Measurements from ENCODE around the gene GPR83.

GPR83 gene

DNA sequence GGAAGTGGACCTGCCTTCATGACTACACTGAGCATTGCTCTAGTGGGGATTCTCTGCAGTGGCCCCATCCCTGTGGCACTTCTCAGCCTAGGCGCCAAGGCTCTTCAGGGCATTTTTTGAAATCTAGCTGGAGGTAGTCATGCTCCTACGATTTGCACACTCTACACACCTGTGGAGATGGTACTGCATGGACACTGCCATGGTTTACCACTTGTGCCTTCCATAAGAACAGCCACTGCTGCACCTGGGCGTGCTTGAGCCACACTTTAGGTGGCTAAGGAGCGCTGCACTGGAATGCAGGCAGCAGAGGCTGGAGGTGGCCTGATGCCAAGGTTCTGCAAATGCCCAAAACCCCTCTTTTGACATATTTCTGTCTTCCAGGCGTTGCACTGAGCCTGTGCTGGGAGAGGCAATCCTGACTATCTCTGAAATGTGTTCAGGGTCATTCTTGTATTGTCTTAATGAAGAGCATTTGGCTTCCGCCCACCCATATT lies 72.6 kb downstream of the GPR83 start:
- Histone ChIP-seq H4K91ac (ENCODE audit: low read length) (no peak overlapping the region), H3K4me1 (ENCODE audit: control insufficient read depth, insufficient read depth, low read depth, low read length) (no peaks in the 10 kb centered on the region), H3K9ac (ENCODE audit: low read length) (no peak overlapping the region), H2AK5ac (ENCODE audit: low read length, severe bottlenecking) (no peak overlapping the region), H2AFZ (ENCODE audit: low read depth, low read length) (no peak overlapping the region), H2BK15ac (ENCODE audit: low read depth, poor library complexity, severe bottlenecking) (no peak overlapping the region), H2BK5ac (ENCODE audit: low read depth, low read length, poor library complexity, severe bottlenecking) (no peak overlapping the region), H4K8ac (ENCODE audit: low read length) (no peak overlapping the region), H2BK120ac (ENCODE audit: low read depth, low read length) (no peak overlapping the region), H3K36me3 (ENCODE audit: control insufficient read depth in 1 of 2, insufficient read depth in 2 of 2, low read depth in 1 of 2, low read length in 2 of 2) (no peaks in the 10 kb centered on the region), H3K27ac (ENCODE audit: low read length, poor library complexity, severe bottlenecking) (no peak overlapping the region), H3K23ac (ENCODE audit: low read length in 2 of 2) (no peak overlapping the region), H3K79me1 (replicated peaks; ENCODE audit: low read length, poor library complexity, severe bottlenecking) (no peaks in the 10 kb centered on the region), H3K4me2 (ENCODE audit: low read length, poor library complexity, severe bottlenecking) (no peak overlapping the region), H3K14ac (ENCODE audit: low read length in 2 of 2) (no peak overlapping the region), H3K4ac (ENCODE audit: low read depth in 1 of 2, low read length in 2 of 2) (no peak overlapping the region), H3K18ac (ENCODE audit: low read depth in 1 of 2, low read length in 2 of 2) (no peak overlapping the region), H3K9me3 (ENCODE audit: control insufficient read depth, low read length) (peaks cover 5% of the 10 kb centered on the region), H3K4me3 (ENCODE audit: insufficient read depth in 1 of 2, low read depth in 1 of 2, low read length in 2 of 2) (no peak overlapping the region), H2BK12ac (ENCODE audit: low read length in 2 of 2) (no peak overlapping the region), H3K27me3 (ENCODE audit: control insufficient read depth in 1 of 2, insufficient read depth in 1 of 2, low read length in 2 of 2) (peaks cover 0 to 16% of the 10 kb centered on the region in 2 experiments)
- 57% methylated on average over 6 of the region's 6 CpGs for WGBS
- no peak for DNase-seq

All from mesenchymal stem cell (in vitro differentiated cells and primary cell).